Activated naive CD4-positive, alpha-beta T cell (primary cell): ENCODE measurements around the gene PRH1.

ENCODE experiments used
- DNase-seq, 4 experiments: peaks; one replicate each; lab custom pipeline; 2025; lab: John Stamatoyannopoulos, UW

Gene PRH1

DNA sequence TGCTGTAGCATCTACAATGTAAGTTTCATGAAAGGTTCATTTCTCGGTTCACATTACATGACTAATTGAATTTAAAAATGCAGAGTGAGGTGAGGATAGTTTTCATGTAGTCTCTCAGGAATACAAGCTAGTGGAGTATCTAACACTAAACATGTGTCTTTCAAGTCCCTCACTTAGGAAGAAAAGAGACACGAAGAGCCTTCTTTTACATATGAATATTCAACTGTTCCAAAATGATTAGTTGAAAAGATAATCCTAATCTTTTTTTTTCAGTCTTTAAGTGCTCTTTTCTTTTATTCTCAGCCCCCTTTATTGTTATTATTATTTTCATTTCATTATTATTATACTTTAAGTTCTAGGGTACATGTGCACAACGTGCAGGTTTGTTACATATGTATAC, 45.6 kb downstream of the PRH1 start:
- DNase-seq, result no peak
